ENCODE data around the gene SLC22A23.
A peak's percentile ranks its signal among the peaks of the same experiment; 100 is the strongest.

The SLC22A23 gene

GRCh38 chr6:3356056-3356823, 100.6 kb downstream of the SLC22A23 start:
- Histone ChIP-seq H2AFZ (ENCODE audit: low read length, unreplicated experiment) (peak overlapping the region; percentile 63), H3K4me3 (ENCODE audit: low read depth, low read length) (peak overlapping the region; percentile 76), H3K27ac (ENCODE audit: low read depth, low read length) (peak overlapping the region; percentile 89)

DNA sequence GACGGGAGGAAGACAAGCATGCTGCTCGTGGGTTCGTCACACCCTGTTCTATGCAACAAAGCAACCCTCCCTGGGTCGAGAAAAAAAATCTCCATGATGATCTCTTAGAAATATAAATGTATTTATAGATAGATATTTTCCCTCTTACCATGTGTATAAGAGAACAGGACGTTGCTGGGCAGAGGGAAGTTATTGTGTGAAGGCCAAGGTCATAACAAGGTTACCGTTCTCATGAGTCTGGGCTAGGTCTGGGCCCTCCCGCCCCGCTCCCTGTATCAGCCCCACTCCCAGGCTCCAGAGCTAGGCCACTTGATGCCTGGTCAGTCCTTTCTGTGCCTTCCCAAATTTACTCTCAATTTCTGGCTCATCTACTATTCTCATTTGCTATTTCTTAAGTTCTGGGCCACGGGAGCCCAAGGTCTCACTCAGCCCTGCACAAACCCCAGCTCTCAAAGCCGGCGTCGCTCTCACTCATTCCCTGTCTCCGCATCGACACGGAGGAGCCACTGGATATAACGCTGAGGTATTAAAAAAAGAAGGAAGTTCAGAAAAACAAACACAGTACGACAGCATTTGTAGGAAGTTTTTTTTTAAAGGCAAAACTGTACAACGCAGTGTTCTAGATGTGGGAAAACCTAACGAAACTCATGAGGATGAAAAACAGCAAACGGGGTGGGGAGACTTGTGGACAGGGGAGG, 101.3 kb downstream of the SLC22A23 start:
- H3K4me3 ChIP-seq (ENCODE audit: low read depth, low read length) = peak overlapping the region; percentile 76
- no peaks in the 10 kb centered on the region for H3K36me3 ChIP-seq (ENCODE audit: insufficient read depth, low read length)
- peak overlapping the region; percentile 65 for H2AFZ ChIP-seq (ENCODE audit: low read length, unreplicated experiment)
- H3K4me1 ChIP-seq (ENCODE audit: control insufficient read depth, insufficient read depth, low read length, unreplicated experiment) = peaks cover 18% of the 10 kb centered on the region
- no peaks in the 10 kb centered on the region for H3K27me3 ChIP-seq (ENCODE audit: insufficient read depth, low read length)
- H3K27ac ChIP-seq (ENCODE audit: low read depth, low read length) = peak overlapping the region; percentile 89
- no peaks in the 10 kb centered on the region for H3K79me2 ChIP-seq (ENCODE audit: control insufficient read depth, insufficient read depth, low read length, unreplicated experiment)

More at GRCh38 chr6:3356056-3356823, 100.6 kb downstream of the SLC22A23 start:
- Histone ChIP-seq H3K79me2 (ENCODE audit: control insufficient read depth, insufficient read depth, low read length, unreplicated experiment) (no peaks in the 10 kb centered on the region), H3K27me3 (ENCODE audit: insufficient read depth, low read length) (no peaks in the 10 kb centered on the region), H3K36me3 (ENCODE audit: insufficient read depth, low read length) (no peaks in the 10 kb centered on the region), H3K4me1 (ENCODE audit: control insufficient read depth, insufficient read depth, low read length, unreplicated experiment) (peaks cover 18% of the 10 kb centered on the region)

- Histone ChIP-seq H3K36me3 (ENCODE audit: insufficient read depth, low read length) (no peaks in the 10 kb centered on the region), H2AFZ (ENCODE audit: low read length, unreplicated experiment) (no peak overlapping the region), H3K4me1 (ENCODE audit: control insufficient read depth, insufficient read depth, low read length, unreplicated experiment) (peaks cover 18% of the 10 kb centered on the region), H3K27me3 (ENCODE audit: insufficient read depth, low read length) (no peaks in the 10 kb centered on the region), H3K79me2 (ENCODE audit: control insufficient read depth, insufficient read depth, low read length, unreplicated experiment) (no peaks in the 10 kb centered on the region), H3K4me3 (ENCODE audit: low read depth, low read length) (no peak overlapping the region), H3K27ac (ENCODE audit: low read depth, low read length) (peak overlapping the region; percentile 89)
Measured at GRCh38 chr6:3355011-3355357, 101.9 kb downstream of the SLC22A23 start.

DNA sequence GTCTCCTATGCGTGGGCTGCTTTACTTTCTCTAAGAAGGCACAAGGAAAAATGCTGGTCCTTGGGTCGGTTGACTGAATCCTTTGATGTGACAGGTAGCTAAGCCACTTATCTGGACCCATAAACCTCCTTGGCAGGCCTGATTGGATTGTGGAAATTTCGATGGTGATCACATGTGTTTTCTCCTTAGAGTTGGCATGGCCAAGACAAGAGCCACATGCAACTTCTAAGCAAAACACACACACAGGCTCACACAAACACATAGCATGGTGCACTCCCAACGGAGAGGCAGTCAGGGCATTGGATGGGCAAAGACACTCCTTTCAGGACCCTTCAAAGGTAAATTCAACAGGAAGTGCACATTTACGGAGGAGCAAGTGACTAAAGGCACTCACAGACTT, 102.9 kb downstream of the SLC22A23 start:
- Histone ChIP-seq H2AFZ (ENCODE audit: low read length, unreplicated experiment) (no peak overlapping the region), H3K27ac (ENCODE audit: low read depth, low read length) (no peak overlapping the region), H3K79me2 (ENCODE audit: control insufficient read depth, insufficient read depth, low read length, unreplicated experiment) (no peaks in the 10 kb centered on the region), H3K27me3 (ENCODE audit: insufficient read depth, low read length) (no peaks in the 10 kb centered on the region), H3K4me3 (ENCODE audit: low read depth, low read length) (no peak overlapping the region), H3K36me3 (ENCODE audit: insufficient read depth, low read length) (no peaks in the 10 kb centered on the region), H3K4me1 (ENCODE audit: control insufficient read depth, insufficient read depth, low read length, unreplicated experiment) (peaks cover 18% of the 10 kb centered on the region)

DNA sequence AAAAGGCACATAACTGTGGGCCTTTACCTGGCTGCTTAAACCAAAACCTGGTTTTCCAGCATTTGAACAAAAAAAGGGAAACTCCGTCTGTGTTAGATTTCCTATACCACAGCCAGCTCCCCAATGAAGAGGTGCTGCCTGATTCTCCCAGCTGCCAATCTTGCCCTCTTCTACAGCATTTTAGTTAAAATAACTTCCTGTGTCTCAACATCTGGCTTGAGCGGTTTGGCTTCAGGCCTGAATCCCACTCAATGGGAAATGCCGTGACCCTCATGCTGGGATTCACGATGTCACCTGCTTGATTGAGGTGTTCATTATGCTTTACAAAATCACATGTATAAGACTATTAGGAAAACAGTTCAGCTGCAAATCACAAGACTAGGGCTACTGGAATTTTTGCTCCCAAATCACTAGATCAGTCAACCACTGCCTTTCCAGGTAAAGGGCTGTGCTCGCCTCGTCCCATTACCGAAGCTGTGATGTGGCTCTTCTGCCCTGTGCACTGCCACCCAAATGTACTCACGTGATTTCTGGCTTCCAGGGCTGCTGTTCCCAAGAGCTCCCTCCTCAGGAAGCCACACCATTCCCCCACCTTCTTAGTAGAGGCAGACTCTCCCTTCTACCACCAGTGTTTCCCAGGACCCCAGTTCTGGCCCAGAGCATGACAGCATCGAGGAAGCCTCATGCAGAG, 103.5 kb downstream of the SLC22A23 start:
- H3K27ac ChIP-seq (ENCODE audit: low read depth, low read length) = no peak overlapping the region
- peaks cover 18% of the 10 kb centered on the region for H3K4me1 ChIP-seq (ENCODE audit: control insufficient read depth, insufficient read depth, low read length, unreplicated experiment)
- H3K4me3 ChIP-seq (ENCODE audit: low read depth, low read length) = no peak overlapping the region
- H3K36me3 ChIP-seq (ENCODE audit: insufficient read depth, low read length) = no peaks in the 10 kb centered on the region
- no peaks in the 10 kb centered on the region for H3K27me3 ChIP-seq (ENCODE audit: insufficient read depth, low read length)
- no peaks in the 10 kb centered on the region for H3K79me2 ChIP-seq (ENCODE audit: control insufficient read depth, insufficient read depth, low read length, unreplicated experiment)
- no peak overlapping the region for H2AFZ ChIP-seq (ENCODE audit: low read length, unreplicated experiment)

DNA sequence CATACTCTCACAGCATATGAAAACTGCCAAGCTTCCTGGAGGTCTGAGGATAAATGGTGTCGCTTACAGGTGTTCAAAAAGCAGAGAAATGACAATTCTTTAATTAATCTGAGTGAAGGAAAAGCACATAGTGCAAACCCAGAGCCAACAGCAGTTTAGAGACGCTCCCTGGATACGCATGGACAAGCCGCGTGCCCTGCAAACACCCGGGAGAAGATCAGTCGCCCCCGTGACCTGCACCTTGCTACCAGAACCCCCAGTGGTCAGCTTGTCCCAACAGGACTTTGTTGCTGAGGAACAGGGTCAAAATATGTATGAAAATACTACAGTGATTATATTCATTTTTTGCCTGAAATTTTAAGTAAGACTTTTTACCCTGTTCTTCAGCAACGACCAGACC, 104.2 kb downstream of the SLC22A23 start:
- no peak overlapping the region for H3K4me3 ChIP-seq (ENCODE audit: low read depth, low read length)
- H3K36me3 ChIP-seq (ENCODE audit: insufficient read depth, low read length) = no peaks in the 10 kb centered on the region
- H2AFZ ChIP-seq (ENCODE audit: low read length, unreplicated experiment) = no peak overlapping the region
- no peaks in the 10 kb centered on the region for H3K79me2 ChIP-seq (ENCODE audit: control insufficient read depth, insufficient read depth, low read length, unreplicated experiment)
- H3K4me1 ChIP-seq (ENCODE audit: control insufficient read depth, insufficient read depth, low read length, unreplicated experiment) = peaks cover 18% of the 10 kb centered on the region
- no peaks in the 10 kb centered on the region for H3K27me3 ChIP-seq (ENCODE audit: insufficient read depth, low read length)
- H3K27ac ChIP-seq (ENCODE audit: low read depth, low read length) = no peak overlapping the region

DNA sequence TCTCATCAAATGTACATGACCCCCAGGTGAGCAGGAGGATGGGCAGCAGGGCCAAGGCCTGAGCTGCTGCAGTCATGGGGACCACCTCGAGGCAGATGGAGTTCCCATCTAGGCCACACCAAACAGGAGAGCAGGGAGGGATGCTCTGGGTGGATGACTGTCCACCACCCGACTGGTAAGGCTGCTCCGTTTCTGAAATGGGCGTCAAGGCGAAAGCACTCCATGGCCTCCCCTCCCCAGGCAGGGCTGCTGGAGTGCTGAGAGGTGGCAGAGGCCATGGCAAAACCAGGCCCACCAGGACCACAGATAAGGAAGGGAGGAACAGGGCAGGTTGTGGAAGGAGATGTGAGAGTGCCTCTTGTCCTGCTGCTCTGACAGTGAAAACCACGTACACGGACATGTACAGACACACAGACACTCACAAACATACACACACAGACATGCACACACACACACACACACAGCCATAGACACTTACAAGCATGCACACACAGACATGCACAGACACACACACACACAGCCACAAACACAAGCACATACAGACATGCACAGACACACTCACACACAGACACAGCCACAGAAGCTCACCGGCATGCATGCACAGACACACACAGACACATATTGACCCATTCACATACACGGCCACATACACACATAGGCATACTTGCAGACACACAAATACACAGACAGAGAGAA, 104.9 kb downstream of the SLC22A23 start:
- no peaks in the 10 kb centered on the region for H3K79me2 ChIP-seq (ENCODE audit: control insufficient read depth, insufficient read depth, low read length, unreplicated experiment)
- H3K27ac ChIP-seq (ENCODE audit: low read depth, low read length) = no peak overlapping the region
- H3K36me3 ChIP-seq (ENCODE audit: insufficient read depth, low read length) = no peaks in the 10 kb centered on the region
- peaks cover 16% of the 10 kb centered on the region for H3K4me1 ChIP-seq (ENCODE audit: control insufficient read depth, insufficient read depth, low read length, unreplicated experiment)
- H2AFZ ChIP-seq (ENCODE audit: low read length, unreplicated experiment) = no peak overlapping the region
- H3K27me3 ChIP-seq (ENCODE audit: insufficient read depth, low read length) = no peaks in the 10 kb centered on the region
- H3K4me3 ChIP-seq (ENCODE audit: low read depth, low read length) = no peak overlapping the region

DNA sequence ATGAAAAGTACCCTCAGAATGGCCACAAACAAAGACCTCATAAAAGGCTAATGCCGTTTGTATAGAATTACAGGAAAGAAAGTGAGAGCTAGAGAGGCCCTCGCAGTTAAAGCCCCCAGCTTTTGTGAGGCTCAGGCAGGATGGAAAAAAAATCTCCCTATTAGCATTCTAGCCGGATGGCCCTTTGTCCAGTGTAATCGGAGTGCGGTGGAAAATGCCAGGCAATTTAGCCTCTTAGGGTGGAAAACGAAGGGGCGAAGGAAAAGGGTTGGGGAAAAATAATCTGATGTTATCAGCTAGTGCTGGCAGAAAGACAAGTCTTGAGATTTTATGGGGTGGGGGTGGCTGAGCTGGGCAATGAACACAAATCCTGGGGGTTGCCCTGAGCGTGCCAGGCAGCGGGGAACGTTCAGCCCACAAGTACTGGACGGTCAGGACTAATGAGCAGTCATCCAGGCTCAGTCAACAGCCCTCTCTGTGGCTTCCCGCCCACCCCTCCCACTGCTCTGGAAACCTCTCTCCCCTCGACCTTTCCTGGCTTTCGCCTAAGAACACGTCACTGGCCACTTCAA, 105.7 kb downstream of the SLC22A23 start:
- no peak overlapping the region for H3K4me3 ChIP-seq (ENCODE audit: low read depth, low read length)
- no peak overlapping the region for H2AFZ ChIP-seq (ENCODE audit: low read length, unreplicated experiment)
- no peak overlapping the region for H3K27ac ChIP-seq (ENCODE audit: low read depth, low read length)
- H3K79me2 ChIP-seq (ENCODE audit: control insufficient read depth, insufficient read depth, low read length, unreplicated experiment) = no peaks in the 10 kb centered on the region
- no peaks in the 10 kb centered on the region for H3K36me3 ChIP-seq (ENCODE audit: insufficient read depth, low read length)
- H3K4me1 ChIP-seq (ENCODE audit: control insufficient read depth, insufficient read depth, low read length, unreplicated experiment) = peaks cover 8% of the 10 kb centered on the region
- H3K27me3 ChIP-seq (ENCODE audit: insufficient read depth, low read length) = no peaks in the 10 kb centered on the region

DNA sequence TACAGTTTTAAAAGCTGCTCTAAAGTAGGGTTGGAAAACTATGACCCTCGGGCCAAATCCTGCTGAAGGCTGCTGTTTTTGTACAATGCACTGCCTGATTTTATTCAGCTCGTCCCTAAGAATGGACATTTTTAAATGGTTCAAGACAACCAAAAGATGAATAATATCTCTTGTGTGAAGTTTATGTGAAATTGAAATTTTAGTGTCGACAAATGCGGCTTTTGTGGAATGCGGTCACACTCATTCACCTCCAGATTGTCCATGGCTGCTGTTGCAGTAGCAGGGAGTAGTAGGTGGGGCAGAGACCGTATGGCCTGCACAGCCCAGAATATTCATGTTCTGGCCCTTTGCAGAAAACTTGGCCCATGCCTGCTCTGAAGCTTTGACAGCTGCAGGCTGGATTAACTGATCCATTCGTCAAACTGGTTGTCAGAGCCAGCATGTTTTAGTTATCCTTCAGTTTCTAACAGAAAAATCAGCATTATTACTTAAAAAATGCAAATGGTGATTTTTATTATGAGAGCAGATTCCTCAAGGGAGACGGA, 106.5 kb downstream of the SLC22A23 start:
- Histone ChIP-seq H3K4me3 (ENCODE audit: low read depth, low read length) (no peak overlapping the region), H3K36me3 (ENCODE audit: insufficient read depth, low read length) (no peaks in the 10 kb centered on the region), H3K79me2 (ENCODE audit: control insufficient read depth, insufficient read depth, low read length, unreplicated experiment) (no peaks in the 10 kb centered on the region), H3K27ac (ENCODE audit: low read depth, low read length) (no peak overlapping the region), H2AFZ (ENCODE audit: low read length, unreplicated experiment) (no peak overlapping the region), H3K4me1 (ENCODE audit: control insufficient read depth, insufficient read depth, low read length, unreplicated experiment) (peaks cover 3% of the 10 kb centered on the region), H3K27me3 (ENCODE audit: insufficient read depth, low read length) (no peaks in the 10 kb centered on the region)

All from ACC112 (cell line).